Thyroid gland (tissue), 4 donors: ENCODE data around the gene CTNNB1.

Experiments
- CTCF ChIP-seq, 6 experiments: fragments of 200-600 bp in 3 of 6; fragments of 450-650 bp in 3 of 6; sonication (generic) in 3 of 6; IDR thresholded peaks; one replicate each; pipeline ENCODE4 v1.5.1; 2016 to 2019; ENCODE audit warnings: antibody characterized with exemption in 6 of 6, mild to moderate bottlenecking in 2 of 6, inconsistent platforms in 1 of 6, moderate library complexity in 1 of 6
- POLR2A ChIP-seq, 2 donors: fragments of 450-650 bp; IDR thresholded peaks; one replicate each; pipeline ENCODE4 v1.6.1; 2017; ENCODE audit warnings: antibody characterized with exemption in 2 of 2, mild to moderate bottlenecking in 2 of 2, moderate library complexity in 1 of 2

DNA sequence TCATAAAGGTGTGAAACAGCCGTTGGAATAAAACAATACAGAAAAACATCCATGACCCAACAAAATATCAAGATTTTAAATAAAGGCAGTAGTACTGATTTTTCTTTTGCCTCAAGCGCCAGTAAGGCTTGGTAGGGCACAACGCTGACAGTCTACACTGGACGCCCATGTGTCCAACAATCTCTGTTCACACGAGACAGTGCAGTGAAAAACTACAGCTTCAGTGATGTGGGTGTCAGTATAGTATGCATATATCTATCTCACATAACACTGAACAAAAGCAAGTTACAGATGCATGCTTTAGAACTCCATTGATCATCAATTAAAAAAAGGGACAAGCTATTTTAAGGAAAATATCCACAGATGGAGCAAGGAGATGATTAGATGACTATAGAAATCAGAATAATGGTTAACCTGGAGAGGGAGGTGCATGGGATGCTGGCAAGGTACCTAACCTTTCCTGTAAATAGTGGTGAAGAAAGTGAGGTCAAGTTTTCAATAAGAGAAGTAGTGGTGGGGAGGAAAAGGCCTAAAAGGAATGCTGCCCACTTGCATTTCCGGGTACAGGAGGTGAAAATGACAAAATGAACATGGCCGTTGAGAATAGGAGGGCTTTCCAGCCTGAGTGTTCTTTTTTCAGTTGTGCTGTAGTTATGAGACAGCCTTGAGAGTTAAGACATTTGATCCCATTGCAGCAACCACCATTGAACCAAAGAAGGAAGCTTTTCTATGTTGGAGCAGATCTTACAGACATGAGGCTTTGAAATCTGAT is 42.7 kb downstream of the CTNNB1 start:
- TF ChIP-seq POLR2A (IDR thresholded peaks at IDR 0.05): no peak
- TF ChIP-seq CTCF (IDR thresholded peaks at IDR 0.05): no peak
